ENCODE results near the gene CXCL11. TPM values are rescaled to one million over a fixed set of nuclear protein-coding genes. Genes with fewer than 3 reads are reported as not detected.

The CXCL11 gene
- total and polyA plus RNA-seq, 2 experiments from 2014 or later = 0.81 to 1.9 TPM

- no peak for TF ChIP-seq ZNF331 (CRISPR knock-in tag; IDR thresholded peaks at IDR 0.05; ENCODE audit: low read depth)
- no peak for TF ChIP-seq NANOG (IDR thresholded peaks at IDR 0.05; ENCODE audit: borderline replicate concordance)
- TF ChIP-seq CREB1 (CRISPR knock-in tag; IDR thresholded peaks at IDR 0.05; ENCODE audit: low read depth) = no peak
These were observed 32.2 kb downstream of the CXCL11 start (continued) for GRCh38 chr4:76003620-76004019.

DNA sequence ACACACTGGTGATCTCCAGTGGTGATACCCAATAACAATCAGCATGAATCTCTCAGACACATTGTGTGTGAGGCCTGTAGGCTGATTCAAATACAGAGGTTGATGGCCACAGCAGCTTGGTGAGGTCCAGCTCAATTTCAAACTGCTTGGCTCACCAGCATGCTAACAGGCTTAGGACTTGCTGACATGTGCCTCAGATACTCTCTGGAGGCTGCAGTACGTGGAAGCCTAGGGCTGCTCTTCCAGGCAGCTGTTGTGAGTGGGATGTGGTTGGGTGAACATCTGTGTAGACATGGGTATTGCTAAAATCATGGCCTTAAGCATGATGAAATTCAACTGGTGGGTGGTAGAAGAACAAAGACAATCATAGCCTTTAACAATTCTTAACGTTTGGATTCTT, 32.8 kb downstream of the CXCL11 start:
- Histone ChIP-seq H3K79me2 (replicated peaks; ENCODE audit: insufficient read depth) (no peaks in the 10 kb centered on the region), H2AFZ (peak overlapping the region; percentile 45; the same call in 1 of the 2 replicates), H3K27me3 (ENCODE audit: insufficient read depth) (no peaks in the 10 kb centered on the region), H3K36me3 (ENCODE audit: insufficient read depth) (no peaks in the 10 kb centered on the region), H3K9me2 (ENCODE audit: insufficient read depth) (peaks cover 9% of the 10 kb centered on the region; the same call in 1 of the 2 replicates), H3K4me2 (no peak overlapping the region), H3K4me1 (ENCODE audit: insufficient read depth) (no peaks in the 10 kb centered on the region), H4K20me1 (replicated peaks; ENCODE audit: insufficient read depth) (no peaks in the 10 kb centered on the region), H3K27ac (ENCODE audit: low read depth) (no peak overlapping the region), H3K4me3 (no peak overlapping the region), H3F3A (replicated peaks; ENCODE audit: low read depth) (no peaks in the 10 kb centered on the region)
- Mint-ChIP-seq H3K9me3 (no peaks in the 10 kb centered on the region), H3K4me3 (no peak overlapping the region), H3K27ac (no peak overlapping the region), H3K36me3 (ENCODE audit: low read depth) (no peaks in the 10 kb centered on the region), H3K27me3 (ENCODE audit: insufficient read depth, low read depth, poor library complexity) (peaks cover 4% of the 10 kb centered on the region), H3K4me1 (no peaks in the 10 kb centered on the region)
- ATAC-seq = no peak
- TF ChIP-seq EZH2phosphoT487 (IDR thresholded peaks at IDR 0.05; ENCODE audit: unreplicated experiment) (no peak), EZH2 (IDR thresholded peaks at IDR 0.05; ENCODE audit: low read depth, unreplicated experiment) (no peak), ETS1 (IDR thresholded peaks at IDR 0.05) (no peak), NANOG (IDR thresholded peaks at IDR 0.05; ENCODE audit: borderline replicate concordance) (no peak), POLR2AphosphoS5 (IDR thresholded peaks at IDR 0.05; ENCODE audit: low read depth) (no peak), CREB1 (CRISPR knock-in tag; IDR thresholded peaks at IDR 0.05; ENCODE audit: low read depth) (no peak), JUNB (IDR thresholded peaks at IDR 0.05; ENCODE audit: unreplicated experiment) (no peak), ZNF114 (CRISPR knock-in tag; IDR thresholded peaks at IDR 0.05) (no peak), ZNF331 (CRISPR knock-in tag; IDR thresholded peaks at IDR 0.05; ENCODE audit: low read depth) (no peak), STAT1 (IDR thresholded peaks at IDR 0.05; ENCODE audit: unreplicated experiment) (no peak), REST (IDR thresholded peaks at IDR 0.05; ENCODE audit: unreplicated experiment) (no peak)
- TF ChIP-seq, protein P1, sequence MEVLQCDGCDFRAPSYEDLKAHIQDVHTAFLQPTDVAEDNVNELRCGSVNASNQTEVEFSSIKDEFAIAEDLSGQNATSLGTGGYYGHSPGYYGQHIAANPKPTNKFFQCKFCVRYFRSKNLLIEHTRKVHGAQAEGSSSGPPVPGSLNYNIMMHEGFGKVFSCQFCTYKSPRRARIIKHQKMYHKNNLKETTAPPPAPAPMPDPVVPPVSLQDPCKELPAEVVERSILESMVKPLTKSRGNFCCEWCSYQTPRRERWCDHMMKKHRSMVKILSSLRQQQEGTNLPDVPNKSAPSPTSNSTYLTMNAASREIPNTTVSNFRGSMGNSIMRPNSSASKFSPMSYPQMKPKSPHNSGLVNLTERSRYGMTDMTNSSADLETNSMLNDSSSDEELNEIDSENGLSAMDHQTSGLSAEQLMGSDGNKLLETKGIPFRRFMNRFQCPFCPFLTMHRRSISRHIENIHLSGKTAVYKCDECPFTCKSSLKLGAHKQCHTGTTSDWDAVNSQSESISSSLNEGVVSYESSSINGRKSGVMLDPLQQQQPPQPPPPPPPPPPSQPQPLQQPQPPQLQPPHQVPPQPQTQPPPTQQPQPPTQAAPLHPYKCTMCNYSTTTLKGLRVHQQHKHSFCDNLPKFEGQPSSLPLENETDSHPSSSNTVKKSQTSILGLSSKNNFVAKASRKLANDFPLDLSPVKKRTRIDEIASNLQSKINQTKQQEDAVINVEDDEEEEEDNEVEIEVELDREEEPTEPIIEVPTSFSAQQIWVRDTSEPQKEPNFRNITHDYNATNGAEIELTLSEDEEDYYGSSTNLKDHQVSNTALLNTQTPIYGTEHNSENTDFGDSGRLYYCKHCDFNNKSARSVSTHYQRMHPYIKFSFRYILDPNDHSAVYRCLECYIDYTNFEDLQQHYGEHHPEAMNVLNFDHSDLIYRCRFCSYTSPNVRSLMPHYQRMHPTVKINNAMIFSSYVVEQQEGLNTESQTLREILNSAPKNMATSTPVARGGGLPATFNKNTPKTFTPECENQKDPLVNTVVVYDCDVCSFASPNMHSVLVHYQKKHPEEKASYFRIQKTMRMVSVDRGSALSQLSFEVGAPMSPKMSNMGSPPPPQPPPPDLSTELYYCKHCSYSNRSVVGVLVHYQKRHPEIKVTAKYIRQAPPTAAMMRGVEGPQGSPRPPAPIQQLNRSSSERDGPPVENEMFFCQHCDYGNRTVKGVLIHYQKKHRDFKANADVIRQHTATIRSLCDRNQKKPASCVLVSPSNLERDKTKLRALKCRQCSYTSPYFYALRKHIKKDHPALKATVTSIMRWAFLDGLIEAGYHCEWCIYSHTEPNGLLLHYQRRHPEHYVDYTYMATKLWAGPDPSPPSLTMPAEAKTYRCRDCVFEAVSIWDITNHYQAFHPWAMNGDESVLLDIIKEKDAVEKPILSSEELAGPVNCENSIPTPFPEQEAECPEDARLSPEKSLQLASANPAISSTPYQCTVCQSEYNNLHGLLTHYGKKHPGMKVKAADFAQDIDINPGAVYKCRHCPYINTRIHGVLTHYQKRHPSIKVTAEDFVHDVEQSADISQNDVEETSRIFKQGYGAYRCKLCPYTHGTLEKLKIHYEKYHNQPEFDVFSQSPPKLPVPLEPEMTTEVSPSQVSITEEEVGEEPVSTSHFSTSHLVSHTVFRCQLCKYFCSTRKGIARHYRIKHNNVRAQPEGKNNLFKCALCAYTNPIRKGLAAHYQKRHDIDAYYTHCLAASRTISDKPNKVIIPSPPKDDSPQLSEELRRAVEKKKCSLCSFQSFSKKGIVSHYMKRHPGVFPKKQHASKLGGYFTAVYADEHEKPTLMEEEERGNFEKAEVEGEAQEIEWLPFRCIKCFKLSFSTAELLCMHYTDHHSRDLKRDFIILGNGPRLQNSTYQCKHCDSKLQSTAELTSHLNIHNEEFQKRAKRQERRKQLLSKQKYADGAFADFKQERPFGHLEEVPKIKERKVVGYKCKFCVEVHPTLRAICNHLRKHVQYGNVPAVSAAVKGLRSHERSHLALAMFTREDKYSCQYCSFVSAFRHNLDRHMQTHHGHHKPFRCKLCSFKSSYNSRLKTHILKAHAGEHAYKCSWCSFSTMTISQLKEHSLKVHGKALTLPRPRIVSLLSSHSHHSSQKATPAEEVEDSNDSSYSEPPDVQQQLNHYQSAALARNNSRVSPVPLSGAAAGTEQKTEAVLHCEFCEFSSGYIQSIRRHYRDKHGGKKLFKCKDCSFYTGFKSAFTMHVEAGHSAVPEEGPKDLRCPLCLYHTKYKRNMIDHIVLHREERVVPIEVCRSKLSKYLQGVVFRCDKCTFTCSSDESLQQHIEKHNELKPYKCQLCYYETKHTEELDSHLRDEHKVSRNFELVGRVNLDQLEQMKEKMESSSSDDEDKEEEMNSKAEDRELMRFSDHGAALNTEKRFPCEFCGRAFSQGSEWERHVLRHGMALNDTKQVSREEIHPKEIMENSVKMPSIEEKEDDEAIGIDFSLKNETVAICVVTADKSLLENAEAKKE (CRISPR knock-in tag; IDR thresholded peaks at IDR 0.05) = no peak
- TF ChIP-seq, protein P2, sequence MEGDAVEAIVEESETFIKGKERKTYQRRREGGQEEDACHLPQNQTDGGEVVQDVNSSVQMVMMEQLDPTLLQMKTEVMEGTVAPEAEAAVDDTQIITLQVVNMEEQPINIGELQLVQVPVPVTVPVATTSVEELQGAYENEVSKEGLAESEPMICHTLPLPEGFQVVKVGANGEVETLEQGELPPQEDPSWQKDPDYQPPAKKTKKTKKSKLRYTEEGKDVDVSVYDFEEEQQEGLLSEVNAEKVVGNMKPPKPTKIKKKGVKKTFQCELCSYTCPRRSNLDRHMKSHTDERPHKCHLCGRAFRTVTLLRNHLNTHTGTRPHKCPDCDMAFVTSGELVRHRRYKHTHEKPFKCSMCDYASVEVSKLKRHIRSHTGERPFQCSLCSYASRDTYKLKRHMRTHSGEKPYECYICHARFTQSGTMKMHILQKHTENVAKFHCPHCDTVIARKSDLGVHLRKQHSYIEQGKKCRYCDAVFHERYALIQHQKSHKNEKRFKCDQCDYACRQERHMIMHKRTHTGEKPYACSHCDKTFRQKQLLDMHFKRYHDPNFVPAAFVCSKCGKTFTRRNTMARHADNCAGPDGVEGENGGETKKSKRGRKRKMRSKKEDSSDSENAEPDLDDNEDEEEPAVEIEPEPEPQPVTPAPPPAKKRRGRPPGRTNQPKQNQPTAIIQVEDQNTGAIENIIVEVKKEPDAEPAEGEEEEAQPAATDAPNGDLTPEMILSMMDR (conservative IDR thresholded peaks at IDR 0.05; ENCODE audit: low read depth in 2 of 2) = no peak
- DNase-seq (ENCODE audit: low spot score) = no peak
